ENCODE measurements around the gene IGF1R. TPM values are rescaled to one million over a fixed set of nuclear protein-coding genes. Genes with fewer than 3 reads are reported as not detected.

The IGF1R gene
- total and polyA plus RNA-seq, 2 of the 8 experiments (the other 6 are each of a cell fraction or from before 2014, with no cell fraction given) = 32.9 to 109 TPM

DNA sequence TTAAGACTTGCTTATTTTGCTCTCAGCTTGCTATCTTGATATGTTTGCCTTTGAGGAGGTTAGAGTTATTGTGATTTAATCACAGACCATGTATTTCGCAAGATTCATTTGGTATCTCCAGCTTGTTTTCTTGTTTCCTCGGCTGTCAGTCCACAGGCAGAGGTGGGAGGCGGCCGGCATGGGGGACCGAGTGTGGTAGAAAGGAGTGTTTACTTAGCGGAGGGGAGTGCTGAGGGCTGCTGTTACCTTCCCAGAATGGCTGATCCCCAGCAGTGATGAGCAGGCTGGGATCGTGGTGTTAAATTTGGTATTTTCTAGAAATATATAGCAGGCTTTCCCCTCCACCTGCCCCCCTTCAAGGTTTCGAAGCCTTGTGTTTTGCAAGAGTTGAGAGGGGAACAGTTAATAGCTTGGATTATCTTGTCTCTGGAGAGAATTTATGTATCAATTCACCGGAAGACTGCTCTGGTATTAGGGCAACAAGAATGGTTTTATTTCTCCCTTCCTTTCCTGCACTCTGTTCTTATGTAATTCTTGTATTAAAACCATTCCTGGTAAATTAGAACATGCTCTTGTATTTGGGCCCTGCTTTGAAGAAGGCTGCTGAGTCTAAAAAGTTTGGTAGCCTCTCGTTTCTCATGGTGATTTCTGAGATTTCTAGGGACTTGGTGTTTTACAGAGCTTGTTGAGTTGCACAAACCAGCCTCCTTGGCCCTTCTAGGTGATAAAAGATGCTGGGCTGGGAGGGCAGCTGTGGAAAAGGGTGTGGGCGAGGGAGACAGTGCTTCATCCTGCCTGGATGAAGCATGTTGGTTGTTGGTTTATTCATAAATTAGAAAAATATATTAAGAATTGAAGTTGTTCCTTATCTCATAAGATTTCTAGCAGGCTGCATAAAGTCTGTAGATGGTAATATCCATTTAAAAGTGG lies 151.4 kb downstream of the IGF1R start:
- H4K8ac ChIP-seq (ENCODE audit: extremely low read depth, insufficient read depth, low read length) = no peak overlapping the region
- H3K14ac ChIP-seq (ENCODE audit: insufficient read length) = no peak overlapping the region
- H2BK5ac ChIP-seq (ENCODE audit: low read depth, low read length) = 0 out of 2 replicates have a peak overlapping the region, but pooled peaks have one; percentile 37
- H3K27ac ChIP-seq (ENCODE audit: low read depth, low read length) = peak overlapping the region; percentile 31; the same call in 1 of the 2 replicates
- no peaks in the 10 kb centered on the region for H3K36me3 ChIP-seq (ENCODE audit: control insufficient read depth in 2 of 4, insufficient read depth in 4 of 4, low read length in 3 of 4)
- FAIRE-seq (peak; percentile 42), DNase-seq (ENCODE audit: low read depth in 1 of 2, low spot score in 2 of 2) (no peak)
- H3K79me2 ChIP-seq (ENCODE audit: control insufficient read depth in 1 of 2, insufficient read depth in 2 of 2, low read length in 2 of 2) = peaks cover 7 to 82% of the 10 kb centered on the region in 2 experiments; a peak in 3 of 4 replicates
- H3K23ac ChIP-seq (ENCODE audit: insufficient read length) = no peak overlapping the region
- peak overlapping the region in 3 of 4 experiments; percentile 17 to 53 (median 24); a peak in 5 of 8 replicates for H3K4me3 ChIP-seq (ENCODE audit: extremely low read depth in 1 of 4, insufficient read depth in 2 of 4, low read depth in 3 of 4, low read length in 4 of 4)
- ChIA-PET CTCF (ENCODE audit: partially characterized antibody) (interaction anchor here (0.7 to 5.2 kb wide), 10 partner anchors 8 to 140 kb away, joined by 3 to 36 read pairs (median 4); no protein-coding TSS in a partner anchor), POLR2A (ENCODE audit: partially characterized antibody) (interaction anchor here (0.9 to 2.0 kb wide), 9 partner anchors 9 to 153 kb away, joined by 3 to 8 read pairs (median 4); no protein-coding TSS in a partner anchor)
- H4K20me1 ChIP-seq (replicated peaks in 1 of 2; ENCODE audit: control insufficient read depth in 1 of 2, insufficient read depth in 2 of 2, low read length in 2 of 2) = peaks cover 33% of the 10 kb centered on the region in 2 experiments
- no peak overlapping the region; the same call in 1 of the 2 replicates for H2BK20ac ChIP-seq (ENCODE audit: low read length)
- peak overlapping the region; percentile 57 for H2BK120ac ChIP-seq (replicated peaks; ENCODE audit: low read depth, low read length)
- H3K4ac ChIP-seq (replicated peaks; ENCODE audit: insufficient read length, low read depth, low read length) = no peak overlapping the region
- H2AK5ac ChIP-seq (ENCODE audit: low read depth, low read length) = peak overlapping the region; percentile 32; the same call in 1 of the 2 replicates
- peak overlapping the region; percentile 70 to 96 for H3K4me2 ChIP-seq (ENCODE audit: insufficient read depth in 1 of 2, low read depth in 2 of 2, low read length in 2 of 2)
- H3K79me1 ChIP-seq (ENCODE audit: low read depth, low read length) = peaks cover 28% of the 10 kb centered on the region
- H3K4me1 ChIP-seq (replicated peaks in 1 of 4; ENCODE audit: control insufficient read depth in 3 of 4, insufficient read depth in 4 of 4, low read length in 3 of 4) = peaks cover 21 to 53% (median 42%) of the 10 kb centered on the region in 4 experiments
- H3K56ac ChIP-seq (replicated peaks; ENCODE audit: insufficient read length, low read depth, low read length) = no peak overlapping the region
- H3K27me3 ChIP-seq (replicated peaks in 1 of 4; ENCODE audit: control insufficient read depth in 3 of 4, extremely low read depth in 1 of 4, insufficient read depth in 3 of 4, low read length in 3 of 4) = no peaks in the 10 kb centered on the region
- peak; percentile 25 for TF ChIP-seq ASH2L (IDR thresholded peaks at IDR 0.05; ENCODE audit: low read length)
- TF ChIP-seq PHF8 (conservative IDR thresholded peaks at IDR 0.05; ENCODE audit: low read depth, low read length) = no peak
- TF ChIP-seq SIN3A (conservative IDR thresholded peaks at IDR 0.05 in 1 of 2, IDR thresholded peaks at IDR 0.05 in 1 of 2; ENCODE audit: low read depth in 1 of 2, low read length in 2 of 2) = peak in 1 of 2 experiments; percentile 76; a peak in 1 of 4 replicates
- peak; percentile 80 for TF ChIP-seq CEBPB (IDR thresholded peaks at IDR 0.05; ENCODE audit: low read depth, low read length)
- H2AFZ ChIP-seq (ENCODE audit: low read length) = no peak overlapping the region
- no peaks in the 10 kb centered on the region for H3K23me2 ChIP-seq (ENCODE audit: low read depth, low read length)
- H3K9me3 ChIP-seq (ENCODE audit: insufficient read depth in 2 of 2, low read depth in 1 of 2, low read length in 1 of 2) = no peaks in the 10 kb centered on the region
- H2BK15ac ChIP-seq (ENCODE audit: low read length) = no peak overlapping the region
- H3K9ac ChIP-seq (replicated peaks in 1 of 4; ENCODE audit: extremely low read depth in 1 of 4, low read depth in 3 of 4, low read length in 3 of 4) = no peak overlapping the region
- H4K91ac ChIP-seq (replicated peaks; ENCODE audit: insufficient read length, low read length) = no peak overlapping the region
- WGBS, 2 experiments (ENCODE audit: extremely low coverage in 1 of 2, insufficient coverage in 1 of 2, insufficient read length in 1 of 2, insufficient replicate concordance in 2 of 2, low coverage in 1 of 2, low lambda C conversion rate in 2 of 2, missing lambda C conversion rate in 1 of 2) = 16% methylated on average over 11 of the region's 11 CpGs; no CpG with 5 or more reads in 1 of the 2 experiments
- H4K5ac ChIP-seq (ENCODE audit: insufficient read length, low read depth, low read length) = no peak overlapping the region
- H3K18ac ChIP-seq (ENCODE audit: extremely low read depth, low read length) = no peak overlapping the region
- H2BK12ac ChIP-seq (ENCODE audit: low read depth, low read length) = peak overlapping the region; percentile 64; the same call in 1 of the 2 replicates
